Astrocyte of the cerebellum (primary cell): ENCODE data around the gene CHPF.

Source experiments
- DNase-seq: peaks from one replicate; pipeline ENCODE4 v3.0.0-alpha.2; 2011; ENCODE audit warnings: low read depth
- H3K4me3 ChIP-seq: 2 replicates; pipeline ENCODE4 v1.5.1; 2011; ENCODE audit warnings: mild to moderate bottlenecking, low read depth, low read length, moderate library complexity
- CTCF ChIP-seq: IDR thresholded peaks from 2 replicates; pipeline ENCODE4 v1.5.1; 2012; ENCODE audit warnings: low read length, low read depth, moderate library complexity, mild to moderate bottlenecking; ENCODE audit errors: missing control alignments
- in situ Hi-C: cut with HindIII; loops from 2 replicates; pipeline ENCODE4 v1.10.0; 2017; ENCODE audit warnings: low sequenced_read_pairs

Gene CHPF

GRCh38 chr2:219489315-219489714, 54.3 kb downstream of the CHPF start:
- no peak overlapping the region for H3K4me3 ChIP-seq
- no peak for TF ChIP-seq CTCF
- in situ Hi-C loops: no loop called here
- no peak for DNase-seq
